GM12801 (cell line): ENCODE results near the gene MYL4.

Experiments
- TF ChIP-seq, protein P1 (sequence below): IDR thresholded peaks from one replicate; pipeline ENCODE4 v1.5.1; 2011; ENCODE audit warnings: control low read depth; ENCODE audit not compliant: insufficient read length; ENCODE audit errors: extremely low read depth

MYL4 gene

GRCh38 chr17:47221154-47221553 is 12.0 kb downstream of the MYL4 start:
- TF ChIP-seq, protein P1, sequence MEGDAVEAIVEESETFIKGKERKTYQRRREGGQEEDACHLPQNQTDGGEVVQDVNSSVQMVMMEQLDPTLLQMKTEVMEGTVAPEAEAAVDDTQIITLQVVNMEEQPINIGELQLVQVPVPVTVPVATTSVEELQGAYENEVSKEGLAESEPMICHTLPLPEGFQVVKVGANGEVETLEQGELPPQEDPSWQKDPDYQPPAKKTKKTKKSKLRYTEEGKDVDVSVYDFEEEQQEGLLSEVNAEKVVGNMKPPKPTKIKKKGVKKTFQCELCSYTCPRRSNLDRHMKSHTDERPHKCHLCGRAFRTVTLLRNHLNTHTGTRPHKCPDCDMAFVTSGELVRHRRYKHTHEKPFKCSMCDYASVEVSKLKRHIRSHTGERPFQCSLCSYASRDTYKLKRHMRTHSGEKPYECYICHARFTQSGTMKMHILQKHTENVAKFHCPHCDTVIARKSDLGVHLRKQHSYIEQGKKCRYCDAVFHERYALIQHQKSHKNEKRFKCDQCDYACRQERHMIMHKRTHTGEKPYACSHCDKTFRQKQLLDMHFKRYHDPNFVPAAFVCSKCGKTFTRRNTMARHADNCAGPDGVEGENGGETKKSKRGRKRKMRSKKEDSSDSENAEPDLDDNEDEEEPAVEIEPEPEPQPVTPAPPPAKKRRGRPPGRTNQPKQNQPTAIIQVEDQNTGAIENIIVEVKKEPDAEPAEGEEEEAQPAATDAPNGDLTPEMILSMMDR = no peak

GRCh38 chr17:47222047-47222446 is 12.9 kb downstream of the MYL4 start:
- TF ChIP-seq, protein P1 = no peak

GRCh38 chr17:47223007-47223406 is 13.9 kb downstream of the MYL4 start:
- TF ChIP-seq, protein P1 = no peak

- TF ChIP-seq, protein P1 = no peak
Measured at GRCh38 chr17:47223460-47223859, 14.3 kb downstream of the MYL4 start.

GRCh38 chr17:47224966-47225365 is 15.8 kb downstream of the MYL4 start:
- TF ChIP-seq, protein P1 = no peak

- TF ChIP-seq, protein P1 = no peak
Measured at GRCh38 chr17:47225436-47225858, 16.3 kb downstream of the MYL4 start.

GRCh38 chr17:47225911-47226688 is 17.0 kb downstream of the MYL4 start:
- TF ChIP-seq, protein P1 = no peak
